COLO829 (cell line): ENCODE measurements around the gene TMEM151A.
A peak's percentile ranks its signal among the peaks of the same experiment; 100 is the strongest.
"Not testable (repeated sequence)": the region's sequence is repeated elsewhere in the genome, so short reads cannot be mapped to it uniquely, and the experiment has no call there.

ENCODE experiments used
- DNase-seq: peaks from one replicate; pipeline ENCODE4 v3.0.0; 2012; ENCODE audit warnings: low spot score

The TMEM151A gene

DNA sequence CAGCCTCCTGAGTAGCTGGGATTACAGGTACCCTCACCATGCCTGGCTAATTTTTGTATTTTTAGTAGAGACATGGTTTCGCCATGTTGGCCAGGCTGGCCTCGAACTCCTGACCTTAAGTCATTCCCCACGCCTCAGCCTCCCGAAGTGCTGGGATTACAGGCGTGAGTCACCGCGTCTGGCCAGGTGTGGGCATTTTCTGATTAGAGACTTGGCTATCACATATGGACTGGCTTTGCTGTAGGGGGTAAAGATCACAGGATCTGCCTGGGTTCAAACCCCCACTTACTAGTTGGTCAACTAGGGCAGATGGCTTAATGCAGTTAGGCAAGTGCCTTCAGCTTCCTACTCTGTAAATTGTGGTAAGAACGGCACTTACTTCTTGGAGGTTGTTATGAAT, 18.6 kb downstream of the TMEM151A start:
- no peak for DNase-seq

DNA sequence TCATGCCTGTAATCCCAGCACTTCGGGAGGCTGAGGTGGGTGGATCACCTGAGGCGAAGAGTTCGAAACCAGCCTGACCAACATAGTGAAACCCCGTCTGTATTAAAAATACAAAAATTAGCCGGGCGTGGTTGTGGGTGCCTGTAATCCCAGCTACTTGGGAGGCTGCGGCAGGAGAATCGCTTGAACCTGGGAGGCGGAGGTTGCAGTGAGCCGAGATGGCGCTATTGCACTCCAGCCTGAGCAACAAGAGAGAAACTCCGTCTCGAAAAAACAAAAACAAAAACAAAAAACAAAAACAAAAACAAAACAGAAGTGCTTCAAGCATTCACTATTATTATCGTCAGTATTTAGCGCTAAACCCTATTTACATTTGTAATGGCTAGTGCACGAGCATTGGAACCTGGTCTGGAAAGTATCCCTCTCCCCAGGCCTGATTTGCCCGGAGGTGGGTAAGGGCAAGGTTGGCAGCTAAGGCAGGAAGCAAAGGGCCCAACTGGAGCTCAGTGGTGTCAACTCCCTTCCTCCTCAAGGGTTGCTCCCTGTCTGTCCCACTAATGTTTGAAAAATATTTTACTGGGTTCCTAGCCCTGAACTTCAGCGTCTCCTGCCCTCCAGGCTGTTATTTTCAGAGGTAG, 19.2 kb downstream of the TMEM151A start:
- DNase-seq = not testable (repeated sequence)

DNA sequence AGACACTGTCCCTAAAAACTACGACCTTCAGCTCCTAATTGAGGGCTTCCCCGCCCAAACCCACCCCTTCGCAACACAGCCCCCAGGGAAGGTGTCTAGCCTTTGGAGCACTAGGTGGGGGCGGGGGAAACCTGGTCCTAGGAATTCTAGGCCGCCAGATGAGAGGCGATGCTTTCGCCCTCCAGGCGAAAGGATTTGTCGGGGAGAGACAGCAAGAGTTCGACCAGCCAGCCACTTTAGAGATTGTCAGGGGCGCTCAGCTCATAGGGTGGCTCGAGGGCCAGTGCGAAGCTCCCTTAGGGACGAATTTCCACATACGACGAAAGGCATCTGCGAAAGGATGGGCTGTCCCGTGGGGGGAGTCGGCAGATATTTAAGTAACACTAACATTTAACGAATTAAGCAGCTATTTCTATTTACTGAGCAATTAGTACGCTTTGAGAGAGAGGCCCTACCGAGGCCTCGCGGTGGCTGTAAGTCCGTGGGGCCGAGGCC, 19.8 kb downstream of the TMEM151A start:
- DNase-seq = no peak

DNA sequence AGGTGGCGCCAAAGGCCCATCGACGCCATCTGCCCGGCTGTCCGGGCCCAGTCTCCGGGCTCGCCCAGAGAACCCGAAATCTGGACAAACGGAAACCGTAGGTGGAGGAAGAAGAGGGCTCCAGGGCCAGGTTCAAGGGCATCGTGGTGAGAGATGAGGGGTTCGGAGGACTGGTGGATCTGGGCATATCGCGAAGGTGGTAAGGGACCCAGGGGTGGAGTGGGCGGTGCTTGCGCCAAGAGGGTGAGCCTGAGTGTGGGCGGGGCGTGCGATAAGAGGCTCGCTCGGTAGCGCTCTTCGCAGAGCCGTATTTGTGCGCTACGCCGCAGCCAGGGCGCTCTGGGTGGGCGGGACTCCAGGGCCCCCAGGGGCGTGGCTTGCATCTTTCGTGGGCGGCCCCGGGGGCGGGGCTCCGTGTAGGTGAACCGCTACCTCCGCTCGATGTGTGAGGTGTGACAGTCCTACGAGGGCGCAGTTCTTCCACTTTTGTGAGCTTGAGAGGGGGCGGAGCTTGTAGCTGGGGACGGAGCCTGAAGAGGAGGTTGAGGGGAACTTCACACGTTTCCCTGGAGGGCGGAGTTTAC, 20.4 kb downstream of the TMEM151A start:
- DNase-seq = peak; percentile 88

DNA sequence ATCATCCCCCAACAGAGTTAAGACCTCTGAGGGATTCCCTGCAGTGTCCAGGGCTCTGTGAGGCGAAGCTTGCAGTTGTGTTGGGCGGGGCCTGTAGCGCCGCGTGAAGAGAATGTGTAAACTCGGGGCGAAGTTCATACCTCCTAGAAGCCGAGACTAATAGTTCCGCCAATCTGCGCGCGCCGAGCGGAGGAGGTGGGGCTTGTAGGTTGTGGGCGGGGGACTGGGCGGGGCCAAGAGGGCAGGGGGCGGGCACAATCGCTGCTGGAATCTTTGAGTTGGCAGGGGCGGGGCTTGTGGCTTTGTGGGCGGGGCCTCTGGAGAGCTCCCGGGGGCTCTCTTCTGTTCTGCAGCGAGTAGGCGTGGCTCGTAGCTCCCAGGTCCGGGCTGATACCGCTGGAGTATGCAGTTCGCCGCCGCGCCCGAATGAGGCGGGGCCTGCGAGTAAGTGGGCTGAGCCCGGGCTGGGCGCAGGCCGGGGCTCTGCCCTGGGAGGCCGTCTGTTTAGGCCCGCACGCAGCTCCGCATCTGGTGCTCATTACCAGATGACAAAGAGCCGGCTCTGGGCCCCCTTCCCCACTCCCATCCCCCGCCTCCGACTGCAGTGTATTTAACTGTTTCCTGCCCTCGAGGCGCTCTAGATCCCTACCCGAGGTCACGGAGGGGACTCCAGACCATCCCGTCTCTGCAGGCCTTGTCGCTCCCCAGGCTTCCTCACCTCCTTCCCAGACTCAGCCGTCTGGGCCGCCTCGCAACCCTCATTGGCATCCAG, 21.0 kb downstream of the TMEM151A start:
- DNase-seq = peak; percentile 97

DNA sequence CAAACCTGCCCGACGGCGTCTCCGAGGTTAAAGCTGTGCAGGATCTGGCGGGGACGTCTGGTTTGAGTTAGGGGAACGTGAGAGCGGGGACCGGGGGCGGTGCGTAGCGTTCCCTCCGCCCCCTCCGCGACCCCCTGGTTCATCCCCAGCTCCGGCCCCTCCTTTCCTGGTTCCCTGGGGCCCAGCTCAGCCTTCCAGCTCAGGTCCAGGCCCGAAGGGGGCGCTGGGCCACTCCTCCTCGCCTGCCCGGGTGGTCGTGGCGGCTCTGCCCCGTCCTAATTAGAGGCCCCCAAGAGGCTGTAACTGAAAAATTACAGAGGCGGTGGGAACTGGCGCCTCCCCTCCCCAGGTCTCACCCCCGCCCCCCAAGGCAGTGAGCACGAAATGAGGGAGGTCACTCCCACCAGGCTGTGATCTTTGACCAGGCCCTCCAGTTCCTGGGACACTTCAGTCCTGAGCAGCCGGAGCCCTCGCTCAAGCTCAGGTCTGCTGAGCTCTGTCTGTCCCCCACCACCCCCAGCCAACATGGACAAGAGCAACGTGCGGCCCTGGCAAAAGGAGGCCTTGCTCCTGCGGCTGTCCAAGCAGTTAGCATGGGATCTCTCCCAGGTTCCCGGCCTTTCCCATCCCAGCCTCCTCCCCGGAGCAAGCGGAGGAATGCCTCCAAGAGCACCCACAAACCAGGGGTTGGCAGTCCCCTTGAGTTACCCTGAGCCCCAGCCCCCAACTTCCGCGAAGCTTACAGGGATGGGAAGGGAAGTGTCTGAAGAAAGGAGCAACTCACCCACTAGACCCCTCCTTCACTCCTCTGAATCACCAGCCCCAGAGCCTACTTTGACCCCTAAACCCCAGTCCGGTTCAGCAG, 21.9 kb downstream of the TMEM151A start:
- DNase-seq = no peak

DNA sequence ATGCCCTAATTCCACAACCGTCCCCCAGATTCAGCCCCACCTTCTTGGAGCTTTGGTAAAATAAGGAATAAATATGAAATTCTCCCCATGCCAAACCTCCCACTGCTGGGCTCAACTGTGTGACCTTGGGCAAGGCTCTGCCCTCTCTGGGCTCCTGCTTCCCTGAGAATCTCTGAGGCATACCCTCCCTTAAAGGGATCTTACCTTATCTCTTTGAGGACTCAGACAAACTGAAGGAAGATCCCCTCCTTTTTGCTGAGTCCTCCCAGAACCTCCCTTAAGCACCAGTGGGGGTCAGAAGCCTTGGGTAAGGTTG, 22.4 kb downstream of the TMEM151A start:
- no peak for DNase-seq

DNA sequence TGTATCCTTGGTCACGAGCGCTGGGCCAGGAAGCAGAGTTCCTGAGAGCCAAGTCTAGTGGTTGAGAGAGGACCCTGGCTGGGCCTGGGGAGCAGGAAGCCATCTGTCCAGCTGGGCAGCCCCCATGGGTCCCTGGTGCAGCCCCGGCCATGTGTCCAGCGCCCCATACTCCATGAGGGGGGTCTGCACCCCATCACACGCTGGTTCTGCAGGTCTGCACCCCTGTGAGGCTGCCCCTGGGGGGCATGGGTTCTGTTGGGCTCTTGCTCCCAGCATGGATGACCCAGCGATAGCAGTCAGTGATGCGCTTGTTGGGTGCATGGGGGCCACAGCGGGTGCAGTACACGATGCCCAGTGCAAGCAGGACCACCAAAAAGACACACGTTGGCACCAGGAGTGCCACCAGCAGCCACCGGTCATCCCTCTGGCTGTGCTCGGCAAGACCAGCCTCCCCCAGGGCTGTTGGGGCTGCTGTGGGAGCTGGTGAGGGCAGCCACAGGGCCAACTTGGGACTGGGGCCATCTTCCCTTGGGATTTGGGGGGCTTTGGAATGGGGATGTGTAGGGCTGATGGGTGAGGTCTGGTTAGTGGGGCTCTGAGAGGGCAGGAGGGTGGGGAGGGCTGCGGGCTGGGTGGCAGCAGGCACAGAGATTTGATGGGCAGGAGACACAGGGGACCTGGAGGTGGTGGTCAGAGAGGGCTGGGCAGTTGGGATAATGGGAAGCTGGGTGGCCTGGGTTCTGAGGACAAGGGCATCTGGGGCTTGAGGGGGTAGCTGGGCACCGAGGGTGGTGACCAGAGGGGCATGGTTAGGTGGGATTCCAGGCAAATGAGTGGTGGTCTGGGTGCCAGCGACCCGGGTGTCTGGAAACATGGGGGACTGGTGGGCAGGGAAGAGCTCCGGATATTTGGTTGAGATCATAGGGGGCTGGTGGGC, 23.1 kb downstream of the TMEM151A start:
- no peak for DNase-seq

DNA sequence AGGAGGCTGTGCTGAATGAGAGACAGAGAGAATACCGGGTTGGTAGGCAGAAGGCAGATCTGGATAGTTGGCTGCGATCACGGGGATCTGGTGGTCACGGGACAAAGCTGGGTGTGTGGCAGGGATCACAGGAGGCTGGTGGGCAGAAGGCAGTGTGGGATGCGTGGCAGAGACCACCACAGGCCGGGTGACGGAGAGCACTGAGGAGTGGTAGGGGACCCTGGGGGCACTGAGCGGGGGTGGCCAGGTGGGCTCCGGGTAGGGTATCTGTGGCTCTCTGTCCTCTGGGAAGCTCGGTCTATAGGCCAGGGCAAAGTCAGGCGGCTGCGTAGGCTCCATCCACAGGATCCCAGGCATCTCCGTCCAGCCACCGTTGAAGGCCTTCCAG, 23.8 kb downstream of the TMEM151A start:
- no peak for DNase-seq

DNA sequence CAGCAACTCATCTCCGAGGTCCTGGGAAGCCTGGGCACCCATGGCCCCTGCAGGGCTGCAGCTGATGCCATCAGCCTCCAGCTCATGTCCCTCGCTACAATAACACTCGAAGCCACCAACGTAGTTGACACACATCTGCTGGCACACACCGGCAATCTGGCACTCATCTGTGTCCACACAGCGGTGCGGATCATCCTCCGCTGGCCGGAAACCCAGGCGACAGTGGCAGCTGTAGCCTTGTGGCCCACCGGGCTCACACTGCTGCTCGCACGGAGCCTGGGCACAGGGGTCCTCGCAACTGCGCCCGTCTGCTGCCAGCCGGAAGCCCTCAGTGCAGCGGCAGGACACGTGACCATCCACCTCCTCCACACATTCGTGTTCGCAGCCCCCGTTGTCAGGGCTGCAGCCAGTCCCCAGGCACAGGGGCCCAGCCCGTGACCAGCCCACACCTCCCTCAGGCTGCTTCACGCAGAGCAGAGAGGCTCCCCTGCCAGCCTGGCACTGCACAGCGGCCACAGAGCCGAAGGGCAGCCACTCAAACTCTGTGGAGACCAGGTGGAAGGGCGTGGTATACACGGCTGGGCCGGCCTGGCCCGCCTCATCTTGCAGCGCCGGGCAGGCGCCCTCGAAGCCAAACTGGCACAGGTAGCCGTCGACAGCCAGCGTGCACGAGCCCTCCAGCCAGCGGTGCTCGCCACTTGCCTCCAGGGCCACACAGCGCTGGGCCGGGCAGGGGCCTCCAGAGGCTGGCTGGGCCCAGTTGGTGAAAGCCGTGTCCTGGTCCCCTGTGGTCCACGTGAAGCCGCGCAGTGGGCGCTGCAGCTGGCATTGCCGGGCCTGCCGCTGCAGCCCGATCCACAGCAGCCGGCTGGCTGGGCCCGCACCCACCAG, 24.5 kb downstream of the TMEM151A start:
- DNase-seq = no peak

DNA sequence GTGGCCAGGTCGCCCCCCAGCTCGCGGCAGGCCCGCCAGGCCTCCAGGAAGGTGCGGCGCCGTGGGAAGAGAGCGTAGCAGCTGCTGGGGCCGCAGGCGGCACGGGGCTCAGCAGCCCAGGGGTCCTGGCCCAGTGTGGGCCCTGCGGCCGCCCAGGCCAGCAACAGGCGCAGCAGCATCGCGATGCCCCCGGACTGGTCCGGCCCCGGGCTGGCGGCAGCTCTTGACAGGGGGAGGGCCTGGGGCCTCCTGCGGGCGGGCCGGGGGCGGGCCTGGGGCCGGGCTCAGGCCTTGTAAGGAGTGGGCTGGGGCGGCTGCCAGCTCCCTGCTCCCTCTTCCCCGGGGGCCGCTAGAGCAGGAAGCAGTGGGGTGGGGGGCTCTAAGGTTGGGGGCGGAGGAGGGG, 25.2 kb downstream of the TMEM151A start, which contains the start of gene CD248:
TSS of gene CD248 (minus strand) at position 196 of the 403 bp plus-strand sequence. CDS start at position 179, 17 bp downstream.
- no peak for DNase-seq

DNA sequence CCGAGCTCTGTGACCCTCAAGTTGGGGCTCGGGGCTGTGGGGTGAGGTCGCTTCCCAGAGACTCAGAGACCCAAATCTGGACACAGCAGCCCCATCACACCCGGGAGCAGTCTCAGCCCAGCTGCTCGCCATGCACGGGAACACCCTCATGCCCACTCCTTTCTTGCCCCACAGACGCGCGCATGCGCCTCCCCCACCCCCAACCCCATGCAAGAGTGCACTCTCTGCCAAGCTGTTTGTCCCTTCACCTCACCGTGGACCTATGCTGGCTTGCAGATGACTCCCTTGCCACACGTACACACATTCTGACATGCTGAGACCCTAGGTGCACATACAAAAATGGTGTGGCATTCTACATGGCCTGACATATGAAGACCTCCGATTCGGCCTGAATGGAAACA, 25.6 kb downstream of the TMEM151A start:
- no peak for DNase-seq

DNA sequence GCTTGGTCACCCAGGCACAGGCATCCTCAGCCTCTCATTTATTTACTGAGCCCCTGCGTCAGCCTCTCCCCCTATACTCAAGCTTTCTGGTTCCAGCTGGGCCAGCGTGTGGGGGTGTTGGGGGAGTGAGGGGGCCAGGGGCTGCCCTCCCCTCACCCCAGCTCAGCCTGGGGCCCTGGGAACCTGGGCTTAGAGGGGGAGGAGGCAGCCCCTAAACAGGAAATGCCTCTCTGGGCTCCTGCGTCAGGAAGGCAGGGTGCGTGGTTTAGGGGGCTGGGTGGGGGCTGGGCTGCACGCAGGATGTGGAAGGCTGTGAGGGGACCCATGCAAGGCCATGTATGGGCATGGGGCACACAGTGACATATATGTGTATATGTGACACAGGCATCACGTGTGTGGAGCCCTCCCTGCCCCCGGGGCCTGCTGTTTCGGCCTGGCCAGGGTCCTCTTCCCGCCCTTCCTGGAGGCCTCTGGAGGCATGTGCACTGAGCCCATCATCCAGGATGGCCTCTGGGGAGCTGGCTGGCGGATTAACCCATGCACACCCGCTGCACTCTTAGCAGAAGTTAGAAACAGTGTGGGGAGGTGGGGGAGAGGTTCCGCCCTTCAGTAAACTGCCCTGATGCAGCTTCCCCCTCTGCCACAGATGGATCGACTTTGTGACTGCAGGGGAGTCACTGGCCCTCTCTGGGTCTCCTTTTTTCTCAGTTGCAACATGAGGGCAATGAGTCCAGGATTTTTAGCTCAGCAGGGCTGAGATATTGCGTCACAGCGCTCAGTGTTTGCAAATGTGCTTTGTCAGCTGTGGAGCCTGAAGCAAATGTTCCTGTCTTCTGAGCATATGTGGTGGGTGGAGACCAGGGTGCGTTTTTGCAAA, 26.3 kb downstream of the TMEM151A start:
- DNase-seq = no peak

DNA sequence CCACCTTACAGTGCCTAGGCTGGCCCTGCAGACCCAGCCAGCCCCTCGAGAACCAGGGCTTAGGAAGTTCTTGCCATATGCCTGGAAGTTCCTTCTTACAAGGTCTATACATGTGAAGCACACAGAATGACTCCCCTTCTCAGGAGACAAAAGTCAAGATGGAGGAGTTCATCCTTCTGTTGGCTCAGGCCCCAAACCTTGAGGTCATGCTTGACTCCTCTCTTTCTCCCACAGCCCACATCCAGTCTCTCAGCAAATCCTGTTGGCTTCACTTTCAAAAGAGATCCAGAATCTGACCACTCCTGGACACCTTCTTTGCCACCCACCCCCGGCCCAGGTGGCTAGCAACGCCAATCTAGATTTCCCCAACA, 26.9 kb downstream of the TMEM151A start:
- DNase-seq = no peak

DNA sequence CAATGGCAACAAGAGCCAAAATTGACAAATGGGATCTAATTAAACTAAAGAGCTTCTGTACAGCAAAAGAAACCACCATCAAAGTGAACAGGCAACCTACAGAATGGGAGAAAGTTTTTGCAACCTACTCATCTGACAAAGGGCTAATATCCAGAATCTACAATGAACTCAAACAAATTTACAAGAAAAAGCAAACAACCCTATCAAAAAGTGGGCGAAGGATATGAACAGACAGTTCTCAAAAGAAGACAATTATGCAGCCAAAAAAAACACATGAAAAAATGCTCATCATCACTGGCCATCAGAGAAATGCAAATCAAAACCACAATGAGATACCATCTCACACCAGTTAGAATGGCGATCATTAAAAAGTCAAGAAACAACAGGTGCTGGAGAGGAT, 28.6 kb downstream of the TMEM151A start:
- not testable (repeated sequence) for DNase-seq

DNA sequence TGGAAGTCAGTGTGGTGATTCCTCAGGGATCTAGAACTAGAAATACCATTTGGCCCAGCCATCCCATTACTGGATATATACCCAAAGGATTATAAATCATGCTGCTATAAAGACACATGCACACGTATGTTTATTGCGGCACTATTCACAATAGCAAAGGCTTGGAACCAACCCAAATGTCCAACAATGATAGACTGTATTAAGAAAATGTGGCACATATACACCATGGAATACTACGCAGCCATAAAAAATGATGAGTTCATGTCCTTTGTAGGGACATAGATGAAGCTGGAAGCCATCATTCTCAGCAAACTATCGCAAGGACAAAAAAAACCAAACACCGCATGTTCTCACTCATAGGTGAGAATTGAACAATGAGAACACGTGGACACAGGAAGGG, 29.1 kb downstream of the TMEM151A start:
- DNase-seq = not testable (repeated sequence)

DNA sequence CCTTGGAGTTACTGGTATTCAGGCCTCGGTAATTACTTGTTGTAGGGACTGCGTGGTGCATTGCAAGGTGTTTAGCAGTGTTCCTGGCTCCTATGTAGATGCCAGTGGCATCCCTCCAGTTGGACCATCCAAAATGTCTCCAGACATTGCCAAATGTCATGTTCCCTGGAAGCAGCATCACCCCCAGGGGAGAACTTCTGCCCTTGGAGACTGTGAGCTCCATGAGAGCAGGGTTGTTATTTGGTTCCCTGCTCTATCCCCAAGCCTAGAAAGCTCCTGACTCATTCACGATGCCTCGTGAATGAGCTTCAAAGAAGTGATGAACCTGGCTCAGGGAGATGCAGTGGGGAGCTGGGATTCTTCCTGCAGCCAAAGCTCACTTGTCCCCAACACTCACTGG, 29.9 kb downstream of the TMEM151A start:
- DNase-seq = no peak

DNA sequence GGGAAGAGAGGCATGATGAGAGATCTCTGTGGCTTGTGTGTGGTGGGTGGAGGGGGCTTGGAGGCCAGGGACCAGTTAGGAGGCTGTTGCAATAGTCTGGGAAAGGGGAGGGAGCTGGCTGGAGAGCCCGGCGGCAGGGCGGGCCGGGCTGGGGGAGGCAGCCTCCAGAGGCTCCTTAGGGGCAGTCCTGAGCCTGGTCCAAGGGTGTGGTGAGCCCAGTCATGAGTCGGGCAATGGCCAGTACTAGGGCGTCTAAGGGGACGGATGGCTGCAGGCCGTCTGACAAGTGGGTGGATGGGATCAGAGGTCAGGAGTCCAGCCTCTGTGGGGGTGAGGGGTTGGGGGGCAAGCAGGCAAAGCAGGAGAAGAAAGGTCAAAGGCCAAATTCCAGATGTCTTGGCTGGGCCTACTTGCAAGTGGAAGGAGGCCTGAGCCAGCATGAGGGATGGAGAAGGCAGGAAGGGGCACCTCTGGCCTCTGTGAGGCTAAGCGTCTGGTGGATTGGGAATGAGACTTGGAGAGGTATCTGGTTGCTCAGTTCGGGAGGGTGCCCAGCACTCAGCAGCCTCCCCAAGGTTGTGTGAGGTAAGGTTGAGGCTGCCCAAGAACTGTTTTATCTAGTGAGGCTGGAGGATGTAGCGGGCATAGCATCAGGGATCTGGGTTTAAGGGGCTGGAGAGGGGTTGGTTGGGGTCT, 31.2 kb downstream of the TMEM151A start:
- no peak for DNase-seq

DNA sequence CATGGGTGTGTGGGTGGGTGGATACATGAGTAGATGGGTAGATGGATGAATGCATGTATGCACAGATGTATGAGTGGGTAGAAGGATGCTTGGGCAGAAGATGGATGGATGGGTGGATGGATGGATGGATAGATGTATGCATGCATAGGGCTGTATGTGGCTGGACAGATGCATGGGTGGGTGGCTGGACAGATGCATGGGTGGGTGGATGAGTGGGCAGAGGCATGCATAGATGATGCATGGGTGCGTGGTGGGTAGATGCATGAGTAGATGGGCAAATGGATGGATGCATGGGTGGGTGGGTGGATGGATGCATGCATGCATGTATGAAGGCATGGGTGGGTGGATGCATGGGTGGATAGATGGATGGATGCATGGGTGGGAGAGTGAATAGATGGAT, 32.0 kb downstream of the TMEM151A start:
- no peak for DNase-seq
